OCI-LY1 (cell line): ENCODE results near the gene INSYN2A.

ENCODE experiments used
- H2AFZ ChIP-seq: fragments of 200-600 bp; sonication (generic), shearing (Covaris generic); 2 replicates; pipeline ENCODE4 v1.6.0; 2014; ENCODE audit warnings: antibody characterized with exemption, mild to moderate bottlenecking, low read length
- H3F3A ChIP-seq: fragments of 200-600 bp; sonication (generic), shearing (Covaris generic); 2 replicates; pipeline ENCODE4 v1.6.0; 2014; ENCODE audit warnings: mild to moderate bottlenecking, antibody characterized with exemption, low read length, moderate library complexity; ENCODE audit not compliant: insufficient read depth
- H3K27ac ChIP-seq: fragments of 200-600 bp; sonication (generic); 2 replicates; pipeline ENCODE4 v1.5.1; 2014; ENCODE audit warnings: low read length, mixed run types, mild to moderate bottlenecking, low read depth; ENCODE audit not compliant: poor library complexity, severe bottlenecking
- H3K27me3 ChIP-seq: fragments of 200-600 bp; sonication (generic); 2 replicates; pipeline ENCODE4 v1.6.0; 2014; ENCODE audit warnings: antibody characterized with exemption, mild to moderate bottlenecking, low read length, moderate library complexity; ENCODE audit not compliant: insufficient read depth
- H3K36me3 ChIP-seq: fragments of 200-600 bp; sonication (generic); 2 replicates; pipeline ENCODE4 v1.6.1; 2014; ENCODE audit warnings: mild to moderate bottlenecking, antibody characterized with exemption, low read length, moderate library complexity, mixed read lengths; ENCODE audit not compliant: insufficient read depth
- H3K4me1 ChIP-seq: fragments of 200-600 bp; sonication (generic); 2 replicates; pipeline ENCODE4 v1.5.1; 2014; ENCODE audit warnings: mild to moderate bottlenecking, low read length, moderate library complexity; ENCODE audit not compliant: insufficient read depth, severe bottlenecking
- H3K4me2 ChIP-seq: fragments of 200-600 bp; sonication (generic), shearing (Covaris generic); 2 replicates; pipeline ENCODE4 v1.6.1; 2014; ENCODE audit warnings: low read length
- H3K4me3 ChIP-seq: fragments of 200-600 bp; sonication (generic); 2 replicates; pipeline ENCODE4 v1.5.1; 2014; ENCODE audit warnings: low read length, low read depth, mild to moderate bottlenecking, mixed read lengths; ENCODE audit not compliant: poor library complexity, severe bottlenecking
- H3K79me2 ChIP-seq: fragments of 200-600 bp; shearing (Covaris generic); 2 replicates; pipeline ENCODE4 v1.6.1; 2016; ENCODE audit warnings: mixed run types, low read length, mixed read lengths; ENCODE audit not compliant: insufficient read depth
- H3K9ac ChIP-seq: fragments of 200-600 bp; sonication (generic), shearing (Covaris generic); 2 replicates; pipeline ENCODE4 v1.6.1; 2014; ENCODE audit warnings: mild to moderate bottlenecking, low read length, mixed read lengths
- H3K9me2 ChIP-seq: fragments of 200-600 bp; sonication (generic), shearing (Covaris generic); 2 replicates; pipeline ENCODE4 v1.6.1; 2014; ENCODE audit warnings: low read depth, mild to moderate bottlenecking, low read length, mixed read lengths
- H3K9me3 ChIP-seq: fragments of 200-600 bp; shearing (Covaris generic); 2 replicates; pipeline ENCODE4 v1.6.1; 2014; ENCODE audit warnings: low read length, mixed read lengths
- H4K20me1 ChIP-seq: fragments of 200-600 bp; sonication (generic), shearing (Covaris generic); 2 replicates; pipeline ENCODE4 v1.6.0; 2016; ENCODE audit warnings: mild to moderate bottlenecking, low read length; ENCODE audit not compliant: insufficient read depth
- EZH2 ChIP-seq: fragments of 200-600 bp; sonication (generic), shearing (Covaris generic); IDR thresholded peaks from 2 replicates; pipeline ENCODE4 v1.8.0; 2017; ENCODE audit warnings: borderline replicate concordance, mixed run types, mild to moderate bottlenecking, antibody characterized with exemption, low read length, moderate library complexity, mixed read lengths
- TF ChIP-seq, protein P1 (sequence below): fragments of 200-600 bp; sonication (generic), shearing (Covaris generic); IDR thresholded peaks from 2 replicates; pipeline ENCODE4 v1.5.1; 2017; ENCODE audit warnings: mild to moderate bottlenecking, antibody characterized with exemption, low read length, moderate library complexity, mixed read lengths

INSYN2A gene

DNA sequence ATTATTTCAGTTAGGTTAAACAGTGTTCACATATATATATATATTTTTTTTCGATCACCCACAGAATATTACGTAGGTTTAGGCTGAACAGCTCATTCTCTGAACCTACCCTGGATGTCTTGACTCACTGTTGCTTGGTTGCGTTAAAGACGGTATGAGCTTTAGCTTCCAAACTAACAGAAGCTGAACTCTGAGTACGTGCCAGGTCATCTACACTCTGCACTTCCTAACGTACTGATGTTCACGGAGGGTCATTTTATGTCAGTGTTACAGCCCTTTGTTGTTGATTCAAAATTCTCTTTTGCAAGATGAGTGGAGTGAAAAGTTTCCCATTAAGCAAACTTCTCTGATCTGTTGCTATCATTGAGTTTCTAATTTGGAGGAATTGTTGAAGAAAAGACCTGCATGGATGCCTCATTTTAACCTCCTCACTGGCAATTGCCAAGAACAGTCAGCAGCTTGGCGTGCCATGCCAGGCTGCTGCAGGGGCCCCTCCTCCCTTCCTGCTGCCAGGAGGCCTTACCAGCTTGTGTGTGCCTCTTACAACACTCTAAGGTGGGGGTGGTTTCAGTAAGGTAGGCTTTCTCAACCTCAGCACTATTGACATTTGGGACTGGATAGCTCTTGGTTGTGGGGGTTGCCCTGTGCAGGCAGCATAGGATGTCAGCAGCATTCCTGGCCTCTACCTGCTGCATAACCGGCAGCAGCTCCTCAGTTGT is 44.3 kb downstream of the INSYN2A start:
- no peaks in the 10 kb centered on the region for H3K79me2 ChIP-seq
- H3K27ac ChIP-seq = no peak overlapping the region
- H2AFZ ChIP-seq = no peak overlapping the region
- H3F3A ChIP-seq = no peaks in the 10 kb centered on the region
- H4K20me1 ChIP-seq = no peaks in the 10 kb centered on the region
- no peaks in the 10 kb centered on the region for H3K4me1 ChIP-seq
- H3K36me3 ChIP-seq = no peaks in the 10 kb centered on the region
- no peak for TF ChIP-seq EZH2
- TF ChIP-seq, protein P1, sequence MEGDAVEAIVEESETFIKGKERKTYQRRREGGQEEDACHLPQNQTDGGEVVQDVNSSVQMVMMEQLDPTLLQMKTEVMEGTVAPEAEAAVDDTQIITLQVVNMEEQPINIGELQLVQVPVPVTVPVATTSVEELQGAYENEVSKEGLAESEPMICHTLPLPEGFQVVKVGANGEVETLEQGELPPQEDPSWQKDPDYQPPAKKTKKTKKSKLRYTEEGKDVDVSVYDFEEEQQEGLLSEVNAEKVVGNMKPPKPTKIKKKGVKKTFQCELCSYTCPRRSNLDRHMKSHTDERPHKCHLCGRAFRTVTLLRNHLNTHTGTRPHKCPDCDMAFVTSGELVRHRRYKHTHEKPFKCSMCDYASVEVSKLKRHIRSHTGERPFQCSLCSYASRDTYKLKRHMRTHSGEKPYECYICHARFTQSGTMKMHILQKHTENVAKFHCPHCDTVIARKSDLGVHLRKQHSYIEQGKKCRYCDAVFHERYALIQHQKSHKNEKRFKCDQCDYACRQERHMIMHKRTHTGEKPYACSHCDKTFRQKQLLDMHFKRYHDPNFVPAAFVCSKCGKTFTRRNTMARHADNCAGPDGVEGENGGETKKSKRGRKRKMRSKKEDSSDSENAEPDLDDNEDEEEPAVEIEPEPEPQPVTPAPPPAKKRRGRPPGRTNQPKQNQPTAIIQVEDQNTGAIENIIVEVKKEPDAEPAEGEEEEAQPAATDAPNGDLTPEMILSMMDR = no peak
- no peak overlapping the region for H3K9ac ChIP-seq
- H3K9me3 ChIP-seq = no peaks in the 10 kb centered on the region
- no peak overlapping the region for H3K4me3 ChIP-seq
- H3K4me2 ChIP-seq = no peak overlapping the region
- H3K9me2 ChIP-seq = no peaks in the 10 kb centered on the region
- no peaks in the 10 kb centered on the region for H3K27me3 ChIP-seq

GRCh38 chr10:127151541-127151940 is 44.9 kb downstream of the INSYN2A start:
- TF ChIP-seq, protein P1 = no peak
- TF ChIP-seq EZH2 = no peak
- H3K27ac ChIP-seq = no peak overlapping the region
- no peaks in the 10 kb centered on the region for H3K27me3 ChIP-seq
- H3K9ac ChIP-seq = no peak overlapping the region
- no peaks in the 10 kb centered on the region for H3F3A ChIP-seq
- no peaks in the 10 kb centered on the region for H3K79me2 ChIP-seq
- no peaks in the 10 kb centered on the region for H4K20me1 ChIP-seq
- H3K9me3 ChIP-seq = no peaks in the 10 kb centered on the region
- H3K4me1 ChIP-seq = no peaks in the 10 kb centered on the region
- no peak overlapping the region for H3K4me3 ChIP-seq
- no peak overlapping the region for H3K4me2 ChIP-seq
- no peaks in the 10 kb centered on the region for H3K9me2 ChIP-seq
- H2AFZ ChIP-seq = no peak overlapping the region
- no peaks in the 10 kb centered on the region for H3K36me3 ChIP-seq

- H3K36me3 ChIP-seq = no peaks in the 10 kb centered on the region
- no peak overlapping the region for H3K4me3 ChIP-seq
- H3K27ac ChIP-seq = no peak overlapping the region
- TF ChIP-seq EZH2 = no peak
- TF ChIP-seq, protein P1 = no peak
- H3K27me3 ChIP-seq = no peaks in the 10 kb centered on the region
- H3K9me3 ChIP-seq = no peaks in the 10 kb centered on the region
- H3K4me2 ChIP-seq = no peak overlapping the region
- no peaks in the 10 kb centered on the region for H3K9me2 ChIP-seq
- no peaks in the 10 kb centered on the region for H3K79me2 ChIP-seq
- no peak overlapping the region for H2AFZ ChIP-seq
- H3K9ac ChIP-seq = no peak overlapping the region
- no peaks in the 10 kb centered on the region for H3F3A ChIP-seq
- no peaks in the 10 kb centered on the region for H3K4me1 ChIP-seq
- no peaks in the 10 kb centered on the region for H4K20me1 ChIP-seq
Observed at GRCh38 chr10:127150136-127150535, 46.3 kb downstream of the INSYN2A start.
